WTC11 (cell line): ENCODE results near the gene NTN3. TPM values are rescaled to one million over a fixed set of nuclear protein-coding genes. Genes with fewer than 3 reads are reported as not detected.

ENCODE experiments used
- ATAC-seq: fragments of 200-7000 bp; cut with Tn5 transposase; 2 replicates; pipeline ENCODE4 v1.10.0; 2021; ENCODE audit warnings: mild to moderate bottlenecking, moderate library complexity
- CTCF ChIA-PET: fragments of 300-600 bp; sonication (Branson Sonifier 250); formaldehyde crosslinking; loops from one replicate; lab custom pipeline; 2021; ENCODE audit warnings: antibody characterized with exemption; lab: Charles Lee
- POLR2A ChIA-PET: fragments of 350-600 bp; sonication (Branson Sonifier 250); formaldehyde crosslinking; loops from one replicate; lab custom pipeline; 2021; ENCODE audit warnings: antibody characterized with exemption; lab: Charles Lee
- DNase-seq: peaks from one replicate; pipeline ENCODE4 v3.0.0; 2021; ENCODE audit warnings: low spot score
- H3K27ac Mint-ChIP-seq: 2 replicates; pipeline ENCODE4 v1.8.0; 2021; ENCODE audit warnings: mixed read lengths
- H3K27me3 Mint-ChIP-seq: 2 replicates; pipeline ENCODE4 v1.8.0; 2021; ENCODE audit warnings: low read depth, mild to moderate bottlenecking, moderate library complexity, mixed read lengths
- H3K36me3 Mint-ChIP-seq: 2 replicates; pipeline ENCODE4 v1.8.0; 2021; ENCODE audit warnings: mixed read lengths
- H3K4me1 Mint-ChIP-seq: 2 replicates; pipeline ENCODE4 v1.8.0; 2022; ENCODE audit warnings: mixed read lengths
- H3K4me3 Mint-ChIP-seq: 2 replicates; pipeline ENCODE4 v1.8.0; 2021; ENCODE audit warnings: mild to moderate bottlenecking, moderate library complexity, mixed read lengths
- H3K9me3 Mint-ChIP-seq: 2 replicates; pipeline ENCODE4 v1.8.0; 2021; ENCODE audit warnings: mixed read lengths
- ARID4B ChIP-seq: sonication (generic); formaldehyde crosslinking; IDR thresholded peaks from 2 replicates; pipeline ENCODE4 v1.8.0; 2023; ENCODE audit warnings: missing genetic modification reagents, mild to moderate bottlenecking, borderline replicate concordance
- CREB1 ChIP-seq: sonication (generic); formaldehyde crosslinking; IDR thresholded peaks from 2 replicates; pipeline ENCODE4 v1.8.0; 2023; ENCODE audit warnings: mild to moderate bottlenecking, missing genetic modification reagents
- E2F4 ChIP-seq: sonication (generic); formaldehyde crosslinking; IDR thresholded peaks from 2 replicates; pipeline ENCODE4 v1.8.1; 2022; ENCODE audit warnings: low read depth, mild to moderate bottlenecking, moderate library complexity, missing genetic modification reagents, borderline replicate concordance
- EMX1 ChIP-seq: fragments of 250-450 bp; sonication (Bioruptor Pico); IDR thresholded peaks from 2 replicates; pipeline ENCODE4 v1.8.0; 2021; ENCODE audit warnings: mild to moderate bottlenecking
- ESRRA ChIP-seq: sonication (generic); formaldehyde crosslinking; IDR thresholded peaks from 2 replicates; pipeline ENCODE4 v1.8.1; 2022; ENCODE audit warnings: mild to moderate bottlenecking, missing genetic modification reagents, borderline replicate concordance
- FOXJ3 ChIP-seq: sonication (generic); formaldehyde crosslinking; IDR thresholded peaks from 2 replicates; pipeline ENCODE4 v1.9.0; 2021; ENCODE audit warnings: missing genetic modification reagents, mild to moderate bottlenecking, borderline replicate concordance
- GABPB1 ChIP-seq: sonication (generic); formaldehyde crosslinking; IDR thresholded peaks from 2 replicates; pipeline ENCODE4 v1.8.1; 2023; ENCODE audit warnings: mild to moderate bottlenecking, missing genetic modification reagents
- GTF2I ChIP-seq: fragments of 250-450 bp; sonication (Bioruptor Pico); conservative IDR thresholded peaks from 2 replicates; pipeline ENCODE4 v1.4.0; 2021; ENCODE audit warnings: mild to moderate bottlenecking
- JUN ChIP-seq: sonication (generic); formaldehyde crosslinking; IDR thresholded peaks from 2 replicates; pipeline ENCODE4 v1.8.0; 2023; ENCODE audit warnings: mild to moderate bottlenecking, missing genetic modification reagents
- MYBL2 ChIP-seq: sonication (generic); formaldehyde crosslinking; IDR thresholded peaks from 2 replicates; pipeline ENCODE4 v1.8.1; 2023; ENCODE audit warnings: mild to moderate bottlenecking, moderate library complexity, missing genetic modification reagents
- NFE2L1 ChIP-seq: sonication (generic); formaldehyde crosslinking; IDR thresholded peaks from 2 replicates; pipeline ENCODE4 v1.8.1; 2023; ENCODE audit warnings: missing genetic modification reagents
- NR1H2 ChIP-seq: sonication (generic); formaldehyde crosslinking; IDR thresholded peaks from 2 replicates; pipeline ENCODE4 v1.9.0; 2021; ENCODE audit warnings: mild to moderate bottlenecking, moderate library complexity, missing genetic modification reagents
- OVOL2 ChIP-seq: fragments of 250-450 bp; sonication (Bioruptor Pico); IDR thresholded peaks from 2 replicates; pipeline ENCODE4 v1.9.0; 2021; ENCODE audit warnings: mild to moderate bottlenecking, borderline replicate concordance
- SP1 ChIP-seq: sonication (generic); formaldehyde crosslinking; conservative IDR thresholded peaks from 2 replicates; pipeline ENCODE4 v1.8.1; 2022; ENCODE audit warnings: missing genetic modification reagents
- TEAD4 ChIP-seq: sonication (generic); formaldehyde crosslinking; IDR thresholded peaks from 2 replicates; pipeline ENCODE4 v1.8.0; 2022; ENCODE audit warnings: mild to moderate bottlenecking, missing genetic modification reagents
- ZNF263 ChIP-seq: sonication (generic); formaldehyde crosslinking; IDR thresholded peaks from 2 replicates; pipeline ENCODE4 v1.8.1; 2022; ENCODE audit warnings: low read depth, mild to moderate bottlenecking, moderate library complexity, missing genetic modification reagents
- ZNF317 ChIP-seq: sonication (generic); formaldehyde crosslinking; IDR thresholded peaks from 2 replicates; pipeline ENCODE4 v1.8.1; 2023; ENCODE audit warnings: low read depth, mild to moderate bottlenecking, moderate library complexity, missing genetic modification reagents, borderline replicate concordance
- ZNF512 ChIP-seq: sonication (generic); formaldehyde crosslinking; IDR thresholded peaks from 2 replicates; pipeline ENCODE4 v1.8.1; 2022; ENCODE audit warnings: missing genetic modification reagents, borderline replicate concordance
- total RNA-seq: library from RNA; stranded (reverse); gene quantifications from 3 replicates; pipeline ENCODE4 v1.2.3, GENCODE V29; 2021
- TF ChIP-seq, protein P1 (sequence below): sonication (generic); formaldehyde crosslinking; IDR thresholded peaks from 2 replicates; pipeline ENCODE4 v1.8.0; 2022; ENCODE audit warnings: mild to moderate bottlenecking, missing genetic modification reagents
- TF ChIP-seq, protein P2 (sequence below): sonication (generic); formaldehyde crosslinking; IDR thresholded peaks from 2 replicates; pipeline ENCODE4 v1.8.0; 2023; ENCODE audit warnings: missing genetic modification reagents

The NTN3 gene
- total RNA-seq, 1 experiment from 2014 or later = 0.92 TPM

GRCh38 chr16:2499890-2500429, 28.9 kb downstream of the NTN3 start:
- Mint-ChIP-seq H3K27me3 (no peaks in the 10 kb centered on the region), H3K27ac (no peak overlapping the region), H3K4me3 (no peak overlapping the region)
- no peak for DNase-seq
- TF ChIP-seq MYBL2 (no peak), GTF2I (CRISPR knock-in tag) (no peak), JUN (CRISPR knock-in tag) (no peak), E2F4 (no peak), ESRRA (no peak), OVOL2 (CRISPR knock-in tag) (no peak), FOXJ3 (CRISPR knock-in tag) (no peak), GABPB1 (CRISPR knock-in tag) (no peak), CREB1 (CRISPR knock-in tag) (no peak), ARID4B (CRISPR knock-in tag) (no peak), ZNF317 (no peak), NR1H2 (CRISPR knock-in tag) (no peak), TEAD4 (CRISPR knock-in tag) (no peak), ZNF263 (no peak), ZNF512 (CRISPR knock-in tag) (no peak), EMX1 (CRISPR knock-in tag) (no peak), NFE2L1 (CRISPR knock-in tag) (no peak), SP1 (no peak)
- TF ChIP-seq, protein P1, sequence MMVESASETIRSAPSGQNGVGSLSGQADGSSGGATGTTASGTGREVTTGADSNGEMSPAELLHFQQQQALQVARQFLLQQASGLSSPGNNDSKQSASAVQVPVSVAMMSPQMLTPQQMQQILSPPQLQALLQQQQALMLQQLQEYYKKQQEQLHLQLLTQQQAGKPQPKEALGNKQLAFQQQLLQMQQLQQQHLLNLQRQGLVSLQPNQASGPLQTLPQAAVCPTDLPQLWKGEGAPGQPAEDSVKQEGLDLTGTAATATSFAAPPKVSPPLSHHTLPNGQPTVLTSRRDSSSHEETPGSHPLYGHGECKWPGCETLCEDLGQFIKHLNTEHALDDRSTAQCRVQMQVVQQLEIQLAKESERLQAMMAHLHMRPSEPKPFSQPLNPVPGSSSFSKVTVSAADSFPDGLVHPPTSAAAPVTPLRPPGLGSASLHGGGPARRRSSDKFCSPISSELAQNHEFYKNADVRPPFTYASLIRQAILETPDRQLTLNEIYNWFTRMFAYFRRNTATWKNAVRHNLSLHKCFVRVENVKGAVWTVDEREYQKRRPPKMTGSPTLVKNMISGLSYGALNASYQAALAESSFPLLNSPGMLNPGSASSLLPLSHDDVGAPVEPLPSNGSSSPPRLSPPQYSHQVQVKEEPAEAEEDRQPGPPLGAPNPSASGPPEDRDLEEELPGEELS (CRISPR knock-in tag) = no peak
- TF ChIP-seq, protein P2, sequence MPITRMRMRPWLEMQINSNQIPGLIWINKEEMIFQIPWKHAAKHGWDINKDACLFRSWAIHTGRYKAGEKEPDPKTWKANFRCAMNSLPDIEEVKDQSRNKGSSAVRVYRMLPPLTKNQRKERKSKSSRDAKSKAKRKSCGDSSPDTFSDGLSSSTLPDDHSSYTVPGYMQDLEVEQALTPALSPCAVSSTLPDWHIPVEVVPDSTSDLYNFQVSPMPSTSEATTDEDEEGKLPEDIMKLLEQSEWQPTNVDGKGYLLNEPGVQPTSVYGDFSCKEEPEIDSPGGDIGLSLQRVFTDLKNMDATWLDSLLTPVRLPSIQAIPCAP = no peak
- TF ChIP-seq, all 79 proteins: peak for 0
- Mint-ChIP-seq H3K4me1 (peaks cover 4% of the 10 kb centered on the region), H3K9me3 (no peaks in the 10 kb centered on the region), H3K36me3 (peaks cover 5% of the 10 kb centered on the region)
- POLR2A ChIA-PET = no interaction called here
- ATAC-seq = no peak
- CTCF ChIA-PET = interaction anchor here (1.9 to 3.5 kb wide), 6 partner anchors 10 to 305 kb away, joined by 8 to 57 read pairs (median 26); partner anchors contain the start of genes CCNF, ECI1 and TBC1D24
